GM21825 (cell line): ENCODE data around the gene MACC1.

ENCODE experiments used
- ATAC-seq: cut with Tn5 transposase; IDR thresholded peaks from one replicate; pipeline ENCODE4 v1.9.1; 2021; ENCODE audit warnings: mild to moderate bottlenecking, moderate library complexity; ENCODE audit not compliant: unreplicated experiment

MACC1 gene

GRCh38 chr7:20217193-20217948 is at the start of gene MACC1:
TSS of gene MACC1 (minus strand) at chr7:20217384. CDS start at chr7:20161862, 55,522 bp downstream.
- ATAC-seq, result peak; percentile 50

GRCh38 chr7:20264623-20265022 is 47.4 kb upstream of the MACC1 start:
- ATAC-seq, result no peak

GRCh38 chr7:20260223-20260622 is 43.0 kb upstream of the MACC1 start:
- no peak for ATAC-seq

- no peak for ATAC-seq
Observed at GRCh38 chr7:20257212-20257611, 40.0 kb upstream of the MACC1 start.

GRCh38 chr7:20249920-20250319 is 32.7 kb upstream of the MACC1 start:
- no peak for ATAC-seq

GRCh38 chr7:20249376-20249775 is 32.2 kb upstream of the MACC1 start:
- ATAC-seq, result no peak

GRCh38 chr7:20246236-20246635 is 29.1 kb upstream of the MACC1 start:
- no peak for ATAC-seq

- ATAC-seq, result no peak
Observed at GRCh38 chr7:20244334-20245120, 27.3 kb upstream of the MACC1 start.

- ATAC-seq, result peak; percentile 36
Observed at GRCh38 chr7:20241911-20242261, 24.7 kb upstream of the MACC1 start.

- no peak for ATAC-seq
Observed at GRCh38 chr7:20241194-20241910, 24.2 kb upstream of the MACC1 start.

GRCh38 chr7:20240080-20240926 is 23.1 kb upstream of the MACC1 start:
- peak; percentile 35 for ATAC-seq

- ATAC-seq, result peak; percentile 86
Observed at GRCh38 chr7:20238754-20239324, 21.7 kb upstream of the MACC1 start.

GRCh38 chr7:20238194-20238753 is 21.1 kb upstream of the MACC1 start:
- ATAC-seq, result no peak

GRCh38 chr7:20237464-20238193 is 20.4 kb upstream of the MACC1 start:
- ATAC-seq, result no peak

- no peak for ATAC-seq
Observed at GRCh38 chr7:20236790-20237189, 19.6 kb upstream of the MACC1 start.

GRCh38 chr7:20236043-20236442 is 18.9 kb upstream of the MACC1 start:
- ATAC-seq, result no peak

GRCh38 chr7:20235288-20235687 is 18.1 kb upstream of the MACC1 start:
- no peak for ATAC-seq

GRCh38 chr7:20233362-20233761 is 16.2 kb upstream of the MACC1 start:
- ATAC-seq, result no peak

- ATAC-seq, result no peak
Observed at GRCh38 chr7:20232848-20233247, 15.7 kb upstream of the MACC1 start.
